HL-60/S4 treated with retinoic acid at 250 ng/mL for 4 days and 3 days (cell line): ENCODE data around the gene PRKCZ.
"Not testable (repeated sequence)": the region's sequence is repeated elsewhere in the genome, so short reads cannot be mapped to it uniquely, and the experiment has no call there.

Source experiments
- in situ Hi-C: fragments of 300-500 bp; cut with MboI; formaldehyde crosslinking; loops from 2 replicates; pipeline ENCODE4 v1.7.0; 2022; ENCODE audit warnings: low sequenced_read_pairs

Gene PRKCZ

DNA sequence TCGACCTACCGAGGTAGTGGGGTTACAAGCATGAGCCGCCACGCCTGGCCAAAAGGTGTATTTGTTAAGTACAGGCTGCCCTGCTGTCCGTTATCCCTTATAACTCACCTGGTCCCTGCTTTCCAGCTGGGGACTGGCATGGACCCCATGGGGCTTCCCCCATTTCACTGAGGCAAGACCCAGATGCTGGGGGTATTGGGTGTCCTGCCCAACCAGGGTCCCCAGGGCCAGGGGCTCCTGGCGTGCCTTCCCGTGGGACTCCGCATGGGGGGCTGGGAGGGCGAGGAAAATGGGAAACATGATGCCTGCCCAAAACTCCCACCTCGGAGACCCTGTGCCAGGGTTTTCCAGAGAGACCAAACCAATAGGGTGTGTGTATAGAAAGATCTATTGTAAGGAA, 79.9 kb downstream of the PRKCZ start:
- in situ Hi-C loops, result no loop called here

DNA sequence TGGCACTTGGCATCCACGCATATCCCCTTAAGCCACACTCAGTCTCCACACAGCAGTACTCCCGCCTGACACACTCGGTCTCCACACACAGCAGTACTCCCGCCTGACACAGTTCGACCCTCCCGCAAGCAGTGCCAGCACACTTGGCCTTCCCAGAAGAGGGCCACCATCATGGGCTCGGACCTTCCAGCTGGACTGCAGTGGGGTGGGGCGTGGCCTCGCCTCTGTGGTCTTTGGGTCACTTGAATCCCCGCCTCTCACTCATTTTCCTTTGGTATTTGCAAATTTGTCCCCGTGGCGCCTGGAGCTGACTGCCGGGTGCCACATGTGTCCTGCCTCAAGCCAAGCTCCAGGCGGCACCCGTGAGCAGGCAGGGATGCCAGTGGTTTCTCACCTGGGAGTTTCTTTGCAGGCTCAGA, 80.7 kb downstream of the PRKCZ start:
- in situ Hi-C loops, result no loop called here

DNA sequence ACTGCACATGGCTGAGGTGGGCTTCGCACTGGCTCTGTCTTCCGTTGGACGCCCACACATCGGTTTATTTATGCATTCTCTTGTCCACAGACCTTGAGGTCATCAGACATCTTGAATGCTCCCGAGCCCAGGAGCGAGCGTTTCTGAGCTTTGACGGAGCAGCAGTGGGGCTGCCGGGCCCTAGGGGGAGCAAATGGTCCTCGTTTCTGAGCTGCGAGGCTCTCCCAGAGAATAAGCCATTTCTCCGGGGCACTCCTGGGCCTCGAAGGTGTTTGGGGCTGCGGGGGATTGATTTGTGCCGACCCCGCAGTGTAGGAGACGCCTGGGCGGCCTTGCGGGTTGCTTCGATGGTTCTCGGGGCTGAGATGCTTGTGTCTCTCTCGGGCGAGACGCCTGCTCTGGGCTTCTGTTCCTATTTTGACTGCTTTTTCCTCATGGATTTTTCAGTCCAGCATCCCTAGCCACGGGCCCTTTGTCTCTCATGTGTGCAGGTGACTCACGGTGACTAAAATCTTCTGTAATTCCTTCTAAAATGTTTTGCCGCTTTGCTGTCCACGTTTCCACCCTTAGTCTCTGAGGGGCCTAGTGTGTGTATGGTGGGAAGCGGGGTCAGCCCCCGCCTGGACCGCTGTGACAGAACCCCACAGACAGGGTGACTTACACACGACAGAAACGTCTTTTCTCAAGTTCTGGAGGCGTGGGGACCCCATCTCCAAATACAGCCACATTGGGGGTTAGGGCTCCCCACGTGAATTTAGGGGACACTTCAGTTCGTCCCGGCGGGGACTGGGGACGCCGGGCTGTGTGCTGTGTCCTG, 82.2 kb downstream of the PRKCZ start:
- in situ Hi-C loops, result no loop called here

DNA sequence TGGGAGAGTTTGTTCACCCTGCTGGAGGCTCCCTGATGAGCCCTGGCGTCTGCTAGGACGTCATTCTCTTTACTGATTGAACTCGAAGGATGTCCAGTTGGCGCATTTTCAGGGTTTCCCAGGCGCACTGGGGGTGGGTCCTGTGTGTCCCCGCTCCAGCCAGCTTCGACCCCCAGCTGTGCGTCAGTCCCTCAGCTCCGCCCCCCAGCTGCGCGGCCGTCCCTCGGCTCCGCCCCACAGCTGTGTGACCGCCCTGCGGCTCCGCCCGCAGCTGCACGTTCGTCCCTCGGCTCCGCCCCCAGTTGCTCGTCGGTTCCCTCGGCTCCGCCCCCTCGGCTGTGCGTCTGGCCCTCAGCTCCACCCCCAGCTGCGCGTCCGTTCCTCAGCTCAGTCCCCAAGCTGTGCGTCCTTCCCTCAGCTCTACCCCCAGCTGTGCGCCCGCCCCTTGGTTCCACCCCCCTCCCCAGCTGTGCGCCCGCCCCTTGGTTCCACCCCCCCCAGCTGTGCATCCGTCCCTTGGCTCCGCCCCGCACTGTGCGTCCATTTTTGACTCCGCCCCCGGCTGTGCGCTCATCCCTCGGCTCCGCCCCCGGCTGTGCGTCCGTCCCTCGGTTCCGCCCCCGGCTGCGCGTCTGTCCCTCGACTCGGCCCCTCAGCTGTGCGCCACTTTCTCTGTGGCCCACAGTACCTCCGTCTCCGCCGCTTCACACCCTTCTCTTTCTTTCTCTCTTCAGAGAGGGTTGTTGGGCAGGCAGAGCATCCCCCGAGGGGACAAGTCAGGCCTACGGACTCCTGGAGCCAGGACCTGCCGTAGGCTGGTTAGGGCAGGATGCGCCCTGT, 83.0 kb downstream of the PRKCZ start:
- in situ Hi-C loops, result no loop called here

DNA sequence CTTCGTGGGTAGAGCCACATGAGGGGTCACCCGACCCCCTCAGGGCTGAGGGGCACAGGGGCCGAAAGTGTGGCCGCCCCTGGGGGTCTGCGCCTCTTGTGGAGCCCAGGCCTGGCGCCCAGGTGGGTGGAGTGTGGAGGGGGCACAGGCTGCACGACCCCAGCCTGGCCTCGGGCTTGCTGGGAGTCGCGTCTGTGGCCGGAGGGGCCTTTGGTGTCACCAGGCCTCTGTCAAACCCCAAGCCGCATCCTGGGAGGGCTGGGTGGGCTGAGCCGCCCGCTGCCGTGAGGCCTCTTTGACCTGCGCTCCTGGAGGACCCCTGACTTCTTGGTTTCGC, 83.6 kb downstream of the PRKCZ start:
- in situ Hi-C loops, result no loop called here

DNA sequence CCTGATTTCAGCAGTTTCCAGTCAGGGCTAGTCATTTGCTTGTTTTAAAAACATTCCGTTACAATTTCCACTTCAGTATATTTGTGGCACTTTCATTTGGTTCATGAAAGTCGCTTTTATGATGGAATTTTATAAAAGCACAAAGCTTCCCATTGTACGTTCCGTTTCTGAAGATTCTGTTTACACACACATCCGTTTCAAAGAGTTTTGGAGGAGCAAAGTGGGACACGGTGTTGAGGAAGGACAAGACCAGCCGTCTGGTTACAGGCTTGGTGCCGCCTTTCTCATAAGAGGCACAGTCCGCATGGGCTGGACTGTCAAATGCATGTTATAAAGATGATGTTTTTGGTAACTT, 84.0 kb downstream of the PRKCZ start:
- in situ Hi-C loops, result no loop called here

DNA sequence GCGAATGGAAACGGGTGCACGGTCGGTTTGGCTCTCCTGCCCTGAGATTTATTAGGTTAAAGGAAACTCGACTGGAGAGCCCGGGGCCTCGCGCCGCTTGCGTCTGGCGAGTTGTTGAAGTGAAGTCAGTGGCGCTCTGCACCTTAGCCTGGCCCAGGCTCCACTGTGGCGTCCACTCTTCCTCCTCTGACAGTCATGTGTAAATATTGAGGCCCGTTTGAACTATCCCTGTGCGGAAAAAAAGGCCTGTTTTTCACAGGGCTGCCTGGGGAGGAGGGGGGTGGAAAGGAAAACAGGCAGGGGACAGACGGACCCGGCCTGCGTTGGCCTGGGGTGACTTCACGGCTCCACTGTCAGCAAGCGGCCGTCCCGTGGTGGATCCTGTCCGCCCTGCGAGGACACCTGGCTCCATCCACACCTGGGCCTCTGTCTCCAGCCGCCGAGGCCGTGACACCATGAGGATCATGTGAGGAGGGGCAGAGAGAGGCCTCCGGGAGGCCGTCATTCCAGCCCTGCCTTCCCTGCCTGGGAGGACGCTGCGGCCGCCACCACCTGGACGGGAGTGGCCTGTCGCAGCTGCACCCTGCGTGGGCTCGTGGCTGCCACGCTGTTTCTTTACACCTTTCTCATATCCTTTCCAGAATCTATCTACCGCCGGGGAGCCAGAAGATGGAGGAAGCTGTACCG, 84.6 kb downstream of the PRKCZ start:
- in situ Hi-C loops, result no loop called here

DNA sequence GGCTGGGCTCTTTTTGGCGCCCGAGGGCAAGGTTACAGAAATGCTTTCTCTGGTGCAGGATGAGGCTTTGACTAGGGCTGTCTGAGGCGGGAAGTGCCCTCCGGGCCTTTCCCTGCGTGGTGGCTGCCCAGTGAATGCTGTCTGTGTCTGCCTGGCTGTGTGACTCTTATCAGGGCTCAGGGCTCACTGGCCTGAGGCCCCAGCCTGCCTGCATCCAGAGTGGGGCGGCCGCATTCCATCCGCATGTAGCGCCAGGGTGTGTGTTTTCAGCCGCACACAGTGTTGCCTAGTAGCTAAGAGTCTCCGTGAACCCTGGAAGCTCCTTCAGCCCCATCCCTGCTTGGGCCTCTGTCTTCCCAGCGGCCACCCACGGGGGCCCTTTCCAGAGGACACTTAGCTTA, 85.2 kb downstream of the PRKCZ start:
- in situ Hi-C loops, result no loop called here

DNA sequence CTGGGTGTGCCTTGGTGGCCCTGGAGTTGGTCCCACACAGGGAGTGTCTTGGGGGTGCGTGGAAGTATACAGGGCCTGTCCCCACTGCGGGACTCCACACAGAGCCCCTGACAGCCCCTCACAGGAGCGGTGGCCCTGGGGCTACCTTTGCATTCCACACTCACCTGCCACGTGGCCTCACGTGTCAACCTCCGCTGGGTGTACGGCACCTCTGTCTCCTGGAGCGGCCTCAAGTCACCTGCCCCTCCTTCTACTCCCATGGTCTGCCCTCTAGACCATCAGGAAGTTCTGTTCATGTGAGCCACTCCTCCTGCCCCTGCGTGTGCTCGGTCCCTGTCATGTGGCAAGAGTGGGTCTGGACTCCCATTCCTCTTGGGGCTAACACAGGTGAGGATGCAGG, 85.7 kb downstream of the PRKCZ start:
- in situ Hi-C loops, result no loop called here

DNA sequence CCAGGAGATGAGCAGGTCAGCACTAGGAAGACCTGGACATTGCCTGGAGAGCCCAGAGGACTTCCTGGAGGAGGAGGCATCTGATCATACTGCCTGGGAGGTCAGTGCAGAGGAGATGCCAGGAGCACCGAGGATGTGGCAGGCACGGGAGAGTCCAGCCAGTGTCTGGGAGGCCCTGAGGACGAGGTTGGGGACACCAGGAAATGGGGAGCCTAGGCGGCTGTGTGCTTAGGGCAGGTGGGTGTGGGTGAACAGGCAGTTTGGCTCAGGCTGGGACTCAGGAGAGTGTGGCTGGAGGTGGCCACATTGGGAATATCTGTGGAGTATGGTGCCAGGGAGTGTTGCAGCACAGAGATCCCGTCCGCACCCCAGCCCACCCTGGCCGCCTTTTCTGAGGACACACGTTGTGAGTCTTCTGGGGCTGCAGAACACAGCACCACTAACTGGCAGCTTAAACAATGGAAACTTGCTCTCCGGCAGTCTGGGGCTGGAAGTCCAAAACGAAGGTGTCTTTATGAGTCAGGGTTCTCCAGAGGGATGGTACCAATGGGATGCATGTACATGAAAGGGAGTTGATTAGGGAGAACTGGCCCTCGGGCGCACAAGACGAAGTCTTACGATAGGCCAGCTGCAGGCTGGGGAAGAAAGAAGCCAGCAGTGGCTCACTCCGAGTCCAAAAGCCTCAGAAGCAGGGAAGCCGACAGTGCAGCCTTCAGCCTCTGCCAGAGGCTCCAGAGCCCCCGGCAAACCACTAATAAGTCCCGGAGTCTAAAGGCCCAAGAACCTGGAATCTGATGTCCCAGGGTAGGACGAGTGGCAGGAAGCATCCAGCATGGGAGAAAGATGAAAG, 86.4 kb downstream of the PRKCZ start:
- in situ Hi-C loops, result no loop called here

DNA sequence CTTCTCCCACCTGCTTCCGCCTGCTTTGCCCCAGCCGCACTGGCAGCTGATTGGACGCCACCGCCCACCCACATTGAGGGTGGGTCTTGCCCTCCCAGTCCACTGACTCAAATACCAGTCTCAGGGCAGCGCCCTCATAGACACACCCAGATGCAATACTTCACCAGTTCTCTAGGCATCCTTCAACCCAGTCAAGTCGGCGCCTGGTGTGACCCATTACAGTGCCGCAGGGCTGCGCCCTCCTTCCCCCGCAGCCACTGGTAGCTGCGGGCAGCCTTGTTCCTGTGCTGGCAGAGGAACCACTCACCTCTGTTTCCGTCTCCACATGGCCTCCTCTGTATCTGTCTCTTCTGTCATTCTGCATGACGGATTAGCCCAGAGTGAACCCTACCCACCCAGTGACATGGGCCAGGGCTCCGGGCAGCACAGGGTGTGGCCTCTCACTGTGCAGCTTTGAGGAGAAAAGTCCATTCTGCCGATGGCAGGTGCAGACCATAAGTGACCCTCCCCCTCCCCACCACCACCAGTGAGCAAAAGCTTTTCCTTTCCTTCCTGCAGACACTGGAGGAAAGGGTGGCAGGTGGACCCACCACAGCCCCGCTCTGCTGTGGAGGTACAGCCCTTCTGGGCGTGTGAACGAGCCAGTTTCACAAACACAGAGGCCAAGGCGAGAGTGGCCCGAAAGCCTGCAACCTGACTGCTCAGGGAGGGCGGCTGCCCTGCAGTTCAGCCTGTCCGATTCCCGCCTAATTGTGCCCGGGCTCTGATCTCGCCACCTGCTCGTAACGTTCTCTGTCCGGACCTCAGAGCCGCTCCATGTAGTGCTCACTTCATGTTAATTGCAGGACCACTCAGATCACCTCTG, 87.3 kb downstream of the PRKCZ start:
- in situ Hi-C loops, result no loop called here

DNA sequence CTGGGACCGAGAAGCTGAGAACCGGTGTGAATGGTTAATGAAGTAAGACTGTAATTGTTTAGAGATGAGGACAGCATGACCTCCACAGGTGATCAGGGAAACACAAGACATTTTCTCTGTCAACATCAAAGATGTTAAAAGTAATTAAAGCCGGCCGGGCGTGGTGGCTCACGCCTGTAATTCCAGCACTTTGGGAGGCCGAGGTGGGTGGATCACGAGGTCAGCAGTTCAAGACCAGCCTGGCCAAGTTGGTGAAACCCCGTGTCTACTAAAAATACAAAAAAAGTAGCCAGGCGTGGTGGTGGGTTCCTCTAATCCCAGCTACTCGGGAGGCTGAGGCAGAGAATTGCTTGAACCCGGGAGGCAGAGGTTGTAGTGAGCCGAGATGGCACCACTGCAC, 88.9 kb downstream of the PRKCZ start:
- in situ Hi-C loops, result not testable (repeated sequence)

DNA sequence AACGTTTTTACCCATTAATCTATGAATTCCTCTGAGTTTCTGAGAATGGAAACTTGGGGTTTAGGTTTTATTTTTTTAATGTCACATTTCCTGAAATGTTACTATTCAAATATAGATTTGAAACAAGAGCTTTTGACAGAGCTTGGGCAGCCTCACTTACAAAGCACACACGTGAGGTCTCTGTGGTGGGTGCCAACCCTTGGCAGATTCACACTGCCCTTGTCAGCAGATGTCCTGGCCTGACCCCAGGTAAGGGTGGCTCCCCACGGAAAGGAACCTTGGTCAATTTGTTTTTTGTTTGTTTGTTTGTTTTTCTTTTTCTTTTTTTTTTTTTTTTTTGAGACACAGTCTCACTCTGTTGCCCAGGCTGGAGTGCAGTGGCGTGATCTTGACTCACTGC, 90.8 kb downstream of the PRKCZ start:
- in situ Hi-C loops, result no loop called here

DNA sequence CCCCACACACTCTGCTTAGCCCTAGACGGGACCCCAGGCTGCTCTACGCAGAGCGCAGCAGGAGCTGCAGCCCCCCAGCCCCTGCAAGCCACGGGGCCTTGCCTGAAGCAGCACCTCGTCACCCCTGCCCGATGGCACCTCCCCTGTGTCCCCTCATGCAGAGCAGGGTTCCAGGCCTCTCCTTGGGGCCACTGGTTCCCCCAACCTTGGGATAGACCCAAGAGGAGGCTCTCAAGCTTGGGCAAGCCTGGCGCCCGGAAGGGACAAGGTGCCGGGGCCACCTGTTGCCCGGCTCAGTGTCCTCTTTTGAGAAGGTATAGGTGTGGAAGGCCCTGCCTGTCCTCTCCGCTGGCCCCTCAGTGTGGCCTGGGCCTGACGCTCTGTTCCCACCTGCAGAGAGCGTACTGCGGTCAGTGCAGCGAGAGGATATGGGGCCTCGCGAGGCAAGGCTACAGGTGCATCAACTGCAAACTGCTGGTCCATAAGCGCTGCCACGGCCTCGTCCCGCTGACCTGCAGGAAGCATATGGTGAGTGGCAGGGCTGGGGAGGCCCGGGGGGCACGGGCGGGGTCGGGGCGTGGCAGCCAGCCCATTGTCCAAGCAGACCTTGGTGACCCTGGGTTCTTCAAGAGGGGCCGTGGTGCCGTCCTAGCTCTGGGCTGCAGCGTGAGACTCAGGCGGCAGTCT, 93.7 kb downstream of the PRKCZ start:
- in situ Hi-C loops, result no loop called here

DNA sequence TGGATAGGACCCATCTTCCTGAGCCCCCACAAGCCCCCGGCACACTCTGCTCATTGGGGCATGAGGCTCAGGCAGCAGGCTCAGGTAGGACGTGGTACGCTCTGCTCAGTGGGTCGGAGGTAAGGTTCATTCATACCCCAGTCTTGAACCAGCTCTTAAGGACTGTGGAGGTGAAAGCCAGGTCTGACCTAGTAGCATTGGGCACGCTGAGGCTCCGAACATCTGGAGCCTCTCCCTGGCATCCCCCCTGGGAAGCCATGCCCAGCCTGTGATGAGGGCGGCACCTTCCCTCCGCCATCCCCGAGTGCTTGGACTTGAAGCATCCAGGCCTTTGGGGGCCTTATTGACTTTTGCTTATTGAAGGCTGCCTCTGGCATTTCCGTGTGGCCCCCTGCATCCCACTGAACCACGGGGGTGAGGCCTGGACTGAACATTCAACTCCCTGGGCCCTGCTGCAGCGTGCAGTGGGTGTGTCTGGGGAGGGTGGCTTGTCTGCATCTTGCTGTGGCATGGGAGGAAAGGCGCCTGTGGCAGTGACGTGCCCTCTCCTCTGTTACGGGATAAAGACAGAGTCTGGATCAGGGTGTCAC, 94.4 kb downstream of the PRKCZ start:
- in situ Hi-C loops, result no loop called here

DNA sequence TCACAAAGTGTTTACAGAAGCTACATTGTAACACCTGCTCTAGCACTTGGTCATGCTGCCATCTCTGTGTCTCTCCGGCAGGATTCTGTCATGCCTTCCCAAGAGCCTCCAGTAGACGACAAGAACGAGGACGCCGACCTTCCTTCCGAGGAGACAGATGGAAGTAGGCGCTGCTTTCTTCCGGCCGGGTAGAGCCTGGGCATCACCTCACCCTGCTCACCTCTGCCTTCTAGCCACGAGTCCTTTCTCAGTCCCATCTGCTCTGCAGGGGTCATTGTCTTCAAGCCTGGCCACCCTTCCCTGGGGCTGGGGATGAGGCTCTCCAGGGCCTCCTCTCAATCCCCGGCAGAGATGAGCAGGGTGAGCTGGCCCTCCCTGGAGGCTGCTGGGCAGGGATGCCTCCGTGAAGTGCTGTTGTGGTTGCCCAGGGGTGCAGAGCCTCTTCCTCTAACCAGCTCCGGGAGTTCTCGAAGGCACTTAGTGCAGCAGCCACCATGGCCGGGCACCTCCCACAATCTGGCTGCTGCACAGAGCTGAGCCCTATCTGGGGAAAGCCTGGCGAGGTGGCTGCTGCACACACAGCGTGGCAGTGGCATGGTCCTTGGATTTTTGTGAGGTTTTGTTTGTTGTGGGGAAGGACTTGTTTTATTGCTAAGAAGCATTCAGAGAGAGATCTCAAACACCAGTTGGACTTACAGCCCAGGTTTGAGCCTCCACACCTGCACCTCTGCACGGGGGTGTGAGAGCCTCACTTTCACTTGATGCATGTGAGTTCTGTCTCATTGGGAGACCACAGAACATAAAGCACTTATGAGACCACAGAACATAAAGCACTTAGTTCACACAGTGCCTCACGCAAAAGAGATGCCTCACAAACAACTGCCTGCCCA, 96.0 kb downstream of the PRKCZ start:
- in situ Hi-C loops, result no loop called here

DNA sequence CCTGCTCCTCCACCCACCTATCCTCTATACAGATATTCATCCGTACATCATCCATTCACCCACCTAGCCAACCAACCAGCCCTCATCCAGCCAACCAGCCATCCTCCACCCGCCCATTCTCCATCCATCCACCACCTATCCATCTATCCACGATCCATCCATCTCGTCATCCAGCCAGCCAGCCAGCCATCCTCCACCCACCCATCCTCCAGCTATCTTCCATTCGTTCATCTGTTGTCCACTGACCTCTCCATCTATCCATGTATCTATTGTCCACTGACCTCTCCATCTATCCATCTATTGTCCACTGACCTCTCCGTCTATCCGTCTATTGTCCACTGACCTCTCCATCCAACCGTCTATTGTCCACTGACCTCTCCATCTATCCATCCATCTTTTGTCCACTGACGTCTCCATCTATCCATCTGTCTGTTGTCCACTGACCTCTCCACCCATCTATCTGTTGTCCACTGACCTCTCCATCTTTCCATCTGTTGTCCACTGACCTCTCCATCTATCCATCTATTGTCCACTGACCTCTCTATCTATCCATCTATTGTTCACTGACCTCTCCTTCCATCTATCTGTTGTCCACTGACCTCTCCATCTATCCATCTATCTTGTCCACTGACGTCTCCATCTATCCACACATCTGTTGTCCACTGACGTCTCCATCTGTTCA, 96.8 kb downstream of the PRKCZ start:
- in situ Hi-C loops, result no loop called here
